ENCODE measurements around the gene UBE2E2.

UBE2E2 gene

DNA sequence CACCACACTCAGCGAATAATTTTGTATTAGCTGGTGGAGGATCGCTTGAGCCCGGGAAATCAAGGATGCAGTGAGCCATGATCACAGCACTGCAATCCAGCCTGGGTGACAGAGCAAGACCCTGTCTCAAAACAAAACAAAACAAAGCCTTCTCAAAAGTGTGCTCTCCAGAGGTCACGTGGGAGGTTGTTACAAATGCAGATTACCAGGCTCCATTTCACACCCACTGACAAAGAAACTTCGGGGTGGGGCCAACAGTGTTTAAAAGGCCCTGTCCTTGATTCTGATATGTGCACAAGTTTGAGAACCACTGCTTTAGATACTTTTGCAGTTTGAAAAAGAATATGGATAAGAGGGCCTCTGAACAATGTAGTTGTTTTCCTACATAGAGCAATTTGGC lies 80.5 kb downstream of the UBE2E2 start:
- DNase-seq, result no peak

- DNase-seq, result no peak
Observed at GRCh38 chr3:23288286-23288685, 85.2 kb downstream of the UBE2E2 start.

GRCh38 chr3:23288715-23289114 lies 85.6 kb downstream of the UBE2E2 start:
- DNase-seq, result no peak

DNA sequence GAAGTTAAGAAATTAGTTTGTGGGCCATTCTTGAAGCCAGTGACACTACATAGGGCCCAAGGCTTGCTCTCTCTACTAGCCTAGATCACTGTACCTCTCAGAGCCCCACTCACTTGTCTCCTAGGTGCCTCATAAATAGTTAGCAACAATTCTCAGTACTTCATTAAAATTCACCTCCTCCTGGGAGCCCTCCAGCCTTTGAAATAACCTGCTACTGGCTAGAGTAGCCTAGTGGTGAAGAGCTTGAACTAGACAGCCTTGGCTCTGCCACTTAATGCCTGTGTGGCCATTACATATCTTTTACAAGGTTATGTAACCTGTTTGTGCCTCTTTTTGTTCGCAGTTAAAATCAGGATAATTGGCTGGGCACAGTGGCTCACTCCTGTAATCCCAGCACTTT lies 89.3 kb downstream of the UBE2E2 start:
- no peak for DNase-seq

DNA sequence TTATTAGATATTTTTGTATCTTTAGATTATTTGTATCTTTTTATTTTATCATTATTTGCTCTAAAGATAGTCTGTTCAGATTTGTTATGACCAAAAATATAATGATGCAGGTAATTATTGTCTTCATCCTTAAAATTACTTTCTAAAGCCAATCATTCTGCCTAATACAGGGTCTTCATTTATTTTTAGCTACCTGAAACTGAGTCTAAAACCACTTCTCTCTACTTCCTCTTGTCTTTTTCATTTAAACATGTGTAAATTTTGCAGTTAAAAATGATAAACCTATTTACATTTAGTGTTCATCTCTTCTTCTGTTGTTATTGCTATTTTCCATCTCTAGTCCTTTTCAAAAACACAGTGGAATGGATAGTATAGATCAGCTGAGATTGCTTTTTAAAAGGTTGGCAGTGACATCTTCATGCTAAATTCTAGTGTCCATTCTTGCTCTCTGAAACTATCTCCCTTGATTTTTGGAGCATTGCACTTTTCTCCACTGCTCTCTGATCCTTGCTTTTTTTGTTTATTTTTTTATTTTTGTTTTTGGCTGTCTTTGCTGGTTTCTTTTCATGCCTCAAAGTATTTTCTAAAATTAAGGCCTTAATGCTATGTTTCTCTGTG lies 91.8 kb downstream of the UBE2E2 start:
- no peak for DNase-seq

GRCh38 chr3:23301819-23302218 lies 98.7 kb downstream of the UBE2E2 start:
- no peak for DNase-seq

GRCh38 chr3:23302271-23302670 lies 99.1 kb downstream of the UBE2E2 start:
- no peak for DNase-seq

GRCh38 chr3:23303601-23304217 lies 100.6 kb downstream of the UBE2E2 start:
- no peak for DNase-seq

DNA sequence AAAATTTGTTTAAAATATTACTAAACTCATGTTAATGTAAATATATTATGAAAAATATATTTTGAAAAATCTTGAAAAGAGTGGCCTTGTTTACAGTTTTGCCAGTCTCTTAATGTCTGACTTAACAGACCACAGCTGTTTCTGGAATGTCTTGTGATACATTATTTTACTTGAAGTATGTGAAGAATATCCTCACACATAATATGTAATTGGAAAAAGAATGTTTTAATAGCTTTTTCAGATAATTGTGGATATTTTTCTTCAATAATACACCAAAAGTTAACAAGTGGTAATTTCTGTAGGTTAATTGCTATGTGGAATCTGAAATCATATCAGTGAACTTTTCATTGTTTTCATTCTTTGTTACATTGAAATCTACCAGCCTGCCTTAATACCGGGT lies 101.3 kb downstream of the UBE2E2 start:
- no peak for DNase-seq

GRCh38 chr3:23308986-23309625 lies 106.0 kb downstream of the UBE2E2 start:
- no peak for DNase-seq

- DNase-seq, result no peak
Observed at GRCh38 chr3:23312866-23313265, 109.7 kb downstream of the UBE2E2 start.

DNA sequence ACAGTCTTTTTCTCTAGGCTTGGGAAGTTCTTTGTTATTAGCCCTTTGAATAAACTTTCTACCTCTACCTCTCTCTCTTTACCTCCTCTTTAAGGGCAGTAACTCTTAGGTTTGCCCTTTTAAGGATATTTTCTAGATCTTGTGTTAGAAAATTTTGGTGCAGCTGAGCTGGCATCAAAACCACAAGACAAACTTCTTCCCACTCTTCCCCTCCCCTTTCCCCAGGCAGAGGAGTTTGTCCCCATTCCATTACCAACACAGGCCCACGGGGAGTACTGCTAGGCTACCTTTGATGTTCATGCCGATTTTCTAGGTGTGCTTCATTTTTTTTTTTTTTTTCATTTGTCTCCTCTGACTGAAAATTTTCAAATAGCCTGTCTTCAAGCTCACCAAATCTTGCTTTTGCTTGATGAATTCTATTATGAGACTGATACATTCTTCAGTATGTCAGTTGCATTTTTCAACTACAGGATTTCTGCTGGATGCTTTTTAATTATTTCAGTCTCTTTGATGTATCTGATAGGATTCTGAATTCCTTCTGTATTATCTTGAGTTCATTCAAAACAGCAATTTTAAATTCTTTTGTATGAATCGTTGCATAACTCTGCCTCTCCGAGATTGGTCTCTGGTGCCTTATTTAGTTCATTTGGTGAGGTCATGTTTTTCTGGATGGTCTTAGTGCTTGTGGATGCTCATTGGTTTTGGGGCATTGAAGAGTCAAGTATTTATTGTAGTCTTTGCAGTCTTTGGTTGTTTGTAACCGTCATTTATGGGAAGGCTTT lies 112.0 kb downstream of the UBE2E2 start:
- DNase-seq, result no peak

GRCh38 chr3:23316924-23317323 lies 113.8 kb downstream of the UBE2E2 start:
- DNase-seq, result no peak

DNA sequence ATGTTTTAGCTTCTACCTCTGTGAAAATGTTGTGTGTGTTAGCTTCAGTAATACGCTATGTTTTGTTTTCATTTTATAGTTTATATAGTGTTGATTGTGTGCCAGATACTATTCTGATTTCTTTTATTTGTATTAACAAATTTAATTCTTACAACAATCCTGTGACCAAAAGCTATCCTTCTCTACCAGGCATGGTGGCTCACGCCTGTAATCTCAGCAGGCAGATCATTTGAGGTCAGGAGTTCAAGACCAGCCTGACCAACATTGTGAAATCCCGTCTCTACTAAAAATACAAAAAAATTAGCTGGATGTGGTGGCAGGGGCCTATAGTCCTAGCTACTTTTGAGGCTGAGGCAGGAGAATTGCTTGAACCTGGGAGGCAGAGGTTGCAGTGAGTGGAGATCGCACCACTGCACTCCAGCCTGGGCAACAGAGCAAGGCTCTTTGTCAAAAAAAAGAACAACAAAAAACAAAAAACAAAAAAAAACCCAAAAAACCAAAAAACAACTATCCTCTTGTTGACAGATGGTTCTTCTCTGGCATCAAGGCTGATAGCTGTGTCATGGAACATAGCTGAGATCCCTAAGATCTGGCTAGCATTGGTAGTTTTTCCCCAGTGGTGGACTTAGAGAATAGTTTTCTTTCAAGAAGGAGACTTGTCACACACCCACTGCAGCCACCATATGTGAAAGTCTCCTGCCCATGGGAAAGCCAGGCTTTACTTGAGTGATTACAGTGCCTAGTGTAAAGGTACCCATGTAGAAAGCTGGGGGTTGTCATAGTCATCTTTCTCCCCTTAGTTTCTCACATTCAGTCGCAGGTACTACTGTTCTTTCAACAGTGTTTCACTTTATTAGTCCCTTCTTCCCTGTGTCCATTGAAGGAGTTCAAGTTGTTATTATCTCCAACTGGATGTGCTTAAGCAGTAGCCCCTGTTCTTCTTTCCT lies 116.5 kb downstream of the UBE2E2 start:
- no peak for DNase-seq

GRCh38 chr3:23320586-23321570 lies 117.8 kb downstream of the UBE2E2 start:
- no peak for DNase-seq

DNA sequence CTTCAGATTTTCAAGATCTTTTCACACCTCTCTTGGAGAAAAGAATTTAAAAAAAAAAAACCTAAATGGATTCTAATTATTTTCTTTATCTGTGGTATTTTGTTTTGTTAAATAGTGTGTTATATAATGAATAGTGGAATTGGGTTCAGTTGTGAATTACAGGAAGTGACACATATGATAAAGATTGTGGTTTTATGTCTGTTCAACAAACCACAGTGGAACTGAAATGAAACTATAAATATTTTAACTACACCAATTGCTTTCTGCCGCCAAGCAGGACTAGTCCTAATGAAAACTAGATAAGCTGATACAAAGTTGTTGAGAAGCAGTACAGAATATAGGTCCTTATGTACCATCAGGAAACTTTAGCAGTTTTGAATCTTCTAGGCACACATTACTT lies 121.6 kb downstream of the UBE2E2 start:
- no peak for DNase-seq

- no peak for DNase-seq
Observed at GRCh38 chr3:23325466-23326065, 122.4 kb downstream of the UBE2E2 start.

DNA sequence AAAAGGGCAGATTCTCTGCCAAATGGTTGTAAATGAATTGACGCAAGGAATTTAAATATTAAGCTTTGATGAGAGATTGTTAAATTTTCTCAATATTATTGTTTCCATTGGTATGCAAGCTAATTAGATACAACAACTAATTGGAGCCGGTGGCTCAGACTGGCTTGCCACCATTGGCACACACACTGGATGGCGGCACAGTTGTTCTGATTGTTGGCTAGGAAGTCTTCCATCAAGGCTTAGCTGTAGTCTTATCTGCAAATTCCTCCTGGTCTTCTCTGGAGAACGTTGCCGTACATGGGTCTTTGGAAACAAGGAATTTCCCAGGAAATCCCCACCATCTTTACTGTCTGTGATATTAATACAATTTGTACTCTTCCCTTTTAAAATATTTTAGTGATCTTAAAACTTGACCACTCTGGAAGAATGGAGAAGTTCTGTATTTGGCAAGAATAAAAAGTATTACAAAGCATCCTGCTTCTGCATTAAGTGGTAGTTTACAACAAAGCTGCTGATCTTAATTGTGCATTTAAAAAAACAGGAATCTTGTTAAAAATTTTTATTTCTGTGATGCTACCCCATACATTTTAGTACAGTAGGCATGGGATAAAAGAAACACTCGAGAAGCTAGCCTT lies 126.5 kb downstream of the UBE2E2 start:
- no peak for DNase-seq

GRCh38 chr3:23330568-23330967 lies 127.4 kb downstream of the UBE2E2 start:
- DNase-seq, result no peak
